Neutrophil (primary cell): ENCODE results near the gene RANBP1.

Experiments used
- H3K27ac ChIP-seq: fragments of 200-600 bp; sonication (generic); 2 replicates; pipeline ENCODE4 v1.5.1; 2016; ENCODE audit warnings: mild to moderate bottlenecking, moderate library complexity
- H3K27me3 ChIP-seq: fragments of 200-600 bp; sonication (generic); 2 replicates; pipeline ENCODE4 v1.6.0; 2016; ENCODE audit warnings: mild to moderate bottlenecking
- H3K36me3 ChIP-seq: fragments of 200-600 bp; sonication (generic); 2 replicates; pipeline ENCODE4 v1.5.1; 2017
- H3K4me1 ChIP-seq, 2 experiments: fragments of 200-600 bp in 1 of 2; sonication (generic) in 1 of 2; 1 replicate in 1 of 2; 2 replicates in 1 of 2; pipeline versions ENCODE4 v1.5.1 to v1.6.1; 2013 to 2016; ENCODE audit warnings: low read depth in 1 of 2, low read length in 1 of 2, mild to moderate bottlenecking in 1 of 2, moderate library complexity in 1 of 2; ENCODE audit not compliant: control insufficient read depth in 1 of 2, insufficient read depth in 1 of 2
- H3K4me3 ChIP-seq, 2 experiments: fragments of 200-600 bp in 1 of 2; sonication (generic) in 1 of 2; 1 replicate in 1 of 2; 2 replicates in 1 of 2; pipeline ENCODE4 v1.5.1; 2013 to 2016; ENCODE audit warnings: low read depth in 1 of 2, low read length in 1 of 2, mild to moderate bottlenecking in 1 of 2, moderate library complexity in 1 of 2
- H3K9me3 ChIP-seq: fragments of 200-600 bp; sonication (generic); 2 replicates; pipeline ENCODE4 v1.5.1; 2016
- CTCF ChIP-seq: fragments of 200-600 bp; sonication (generic); IDR thresholded peaks from 2 replicates; pipeline ENCODE4 v1.5.1; 2016; ENCODE audit warnings: antibody characterized with exemption

The RANBP1 gene

GRCh38 chr22:20091690-20092476 is 24.0 kb upstream of the RANBP1 start:
- TF ChIP-seq CTCF = no peak
- peaks cover 92% of the 10 kb centered on the region for H3K36me3 ChIP-seq
- no peaks in the 10 kb centered on the region for H3K9me3 ChIP-seq
- H3K4me3 ChIP-seq = no peak overlapping the region
- no peaks in the 10 kb centered on the region for H3K4me1 ChIP-seq
- H3K27ac ChIP-seq = no peak overlapping the region
- H3K27me3 ChIP-seq = no peaks in the 10 kb centered on the region

GRCh38 chr22:20092477-20092854 is 23.4 kb upstream of the RANBP1 start:
- Histone ChIP-seq H3K36me3 (peaks cover 87% of the 10 kb centered on the region), H3K4me3 (no peak overlapping the region), H3K27me3 (no peaks in the 10 kb centered on the region), H3K4me1 (no peaks in the 10 kb centered on the region), H3K27ac (no peak overlapping the region), H3K9me3 (no peaks in the 10 kb centered on the region)
- TF ChIP-seq CTCF = no peak

GRCh38 chr22:20093418-20094196 is 22.3 kb upstream of the RANBP1 start:
- no peak overlapping the region for H3K4me3 ChIP-seq
- no peaks in the 10 kb centered on the region for H3K4me1 ChIP-seq
- peaks cover 78% of the 10 kb centered on the region for H3K36me3 ChIP-seq
- H3K27ac ChIP-seq = no peak overlapping the region
- no peaks in the 10 kb centered on the region for H3K9me3 ChIP-seq
- no peak for TF ChIP-seq CTCF
- H3K27me3 ChIP-seq = no peaks in the 10 kb centered on the region

GRCh38 chr22:20094197-20094807 is 21.6 kb upstream of the RANBP1 start:
- H3K27me3 ChIP-seq = no peaks in the 10 kb centered on the region
- no peaks in the 10 kb centered on the region for H3K9me3 ChIP-seq
- peaks cover 78% of the 10 kb centered on the region for H3K36me3 ChIP-seq
- H3K4me1 ChIP-seq = no peaks in the 10 kb centered on the region
- no peak overlapping the region for H3K4me3 ChIP-seq
- H3K27ac ChIP-seq = no peak overlapping the region
- TF ChIP-seq CTCF = no peak

GRCh38 chr22:20095521-20095920 is 20.4 kb upstream of the RANBP1 start:
- no peak overlapping the region for H3K27ac ChIP-seq
- peaks cover 77% of the 10 kb centered on the region for H3K36me3 ChIP-seq
- TF ChIP-seq CTCF = no peak
- H3K4me3 ChIP-seq = no peak overlapping the region
- no peaks in the 10 kb centered on the region for H3K4me1 ChIP-seq
- H3K27me3 ChIP-seq = no peaks in the 10 kb centered on the region
- H3K9me3 ChIP-seq = no peaks in the 10 kb centered on the region
